GM21737 (cell line): ENCODE data around the gene SRPK2.
"Not testable (repeated sequence)": the region's sequence is repeated elsewhere in the genome, so short reads cannot be mapped to it uniquely, and the experiment has no call there.

Experiments used
- ATAC-seq: cut with Tn5 transposase; IDR thresholded peaks from one replicate; pipeline ENCODE4 v1.9.1; 2021; ENCODE audit warnings: mild to moderate bottlenecking, moderate library complexity; ENCODE audit not compliant: unreplicated experiment

The SRPK2 gene

GRCh38 chr7:105345003-105345402 is 43.7 kb downstream of the SRPK2 start:
- ATAC-seq: no peak

- no peak for ATAC-seq
Observed at GRCh38 chr7:105339404-105340323, 49.1 kb downstream of the SRPK2 start.

- no peak for ATAC-seq
Observed at GRCh38 chr7:105337529-105337928, 51.2 kb downstream of the SRPK2 start.

- no peak for ATAC-seq
Observed at GRCh38 chr7:105336009-105336408, 52.7 kb downstream of the SRPK2 start.

GRCh38 chr7:105332661-105333060 is 56.1 kb downstream of the SRPK2 start:
- ATAC-seq: not testable (repeated sequence)

GRCh38 chr7:105330526-105330925 is 58.2 kb downstream of the SRPK2 start:
- ATAC-seq: no peak

GRCh38 chr7:105327201-105327600 is 61.5 kb downstream of the SRPK2 start:
- ATAC-seq: no peak

- ATAC-seq: peak; percentile 66
Observed at GRCh38 chr7:105325216-105325904, 63.4 kb downstream of the SRPK2 start.

- ATAC-seq: not testable (repeated sequence)
Observed at GRCh38 chr7:105324606-105325005, 64.1 kb downstream of the SRPK2 start.

- no peak for ATAC-seq
Observed at GRCh38 chr7:105323366-105323765, 65.4 kb downstream of the SRPK2 start.

GRCh38 chr7:105322655-105323277 is 66.0 kb downstream of the SRPK2 start:
- no peak for ATAC-seq

- ATAC-seq: no peak
Observed at GRCh38 chr7:105321754-105322455, 66.8 kb downstream of the SRPK2 start.

- ATAC-seq: no peak
Observed at GRCh38 chr7:105320896-105321295, 67.8 kb downstream of the SRPK2 start.

GRCh38 chr7:105319578-105319977 is 69.1 kb downstream of the SRPK2 start:
- ATAC-seq: no peak

GRCh38 chr7:105316578-105317344 is 72.0 kb downstream of the SRPK2 start:
- no peak for ATAC-seq

GRCh38 chr7:105315357-105315756 is 73.4 kb downstream of the SRPK2 start:
- no peak for ATAC-seq

GRCh38 chr7:105309235-105310169 is 79.2 kb downstream of the SRPK2 start:
- no peak for ATAC-seq

GRCh38 chr7:105307163-105307672 is 81.5 kb downstream of the SRPK2 start:
- ATAC-seq: no peak

- ATAC-seq: no peak
Observed at GRCh38 chr7:105306298-105306748, 82.4 kb downstream of the SRPK2 start.
